ENCODE measurements around the gene OR1I1.

Gene OR1I1

DNA sequence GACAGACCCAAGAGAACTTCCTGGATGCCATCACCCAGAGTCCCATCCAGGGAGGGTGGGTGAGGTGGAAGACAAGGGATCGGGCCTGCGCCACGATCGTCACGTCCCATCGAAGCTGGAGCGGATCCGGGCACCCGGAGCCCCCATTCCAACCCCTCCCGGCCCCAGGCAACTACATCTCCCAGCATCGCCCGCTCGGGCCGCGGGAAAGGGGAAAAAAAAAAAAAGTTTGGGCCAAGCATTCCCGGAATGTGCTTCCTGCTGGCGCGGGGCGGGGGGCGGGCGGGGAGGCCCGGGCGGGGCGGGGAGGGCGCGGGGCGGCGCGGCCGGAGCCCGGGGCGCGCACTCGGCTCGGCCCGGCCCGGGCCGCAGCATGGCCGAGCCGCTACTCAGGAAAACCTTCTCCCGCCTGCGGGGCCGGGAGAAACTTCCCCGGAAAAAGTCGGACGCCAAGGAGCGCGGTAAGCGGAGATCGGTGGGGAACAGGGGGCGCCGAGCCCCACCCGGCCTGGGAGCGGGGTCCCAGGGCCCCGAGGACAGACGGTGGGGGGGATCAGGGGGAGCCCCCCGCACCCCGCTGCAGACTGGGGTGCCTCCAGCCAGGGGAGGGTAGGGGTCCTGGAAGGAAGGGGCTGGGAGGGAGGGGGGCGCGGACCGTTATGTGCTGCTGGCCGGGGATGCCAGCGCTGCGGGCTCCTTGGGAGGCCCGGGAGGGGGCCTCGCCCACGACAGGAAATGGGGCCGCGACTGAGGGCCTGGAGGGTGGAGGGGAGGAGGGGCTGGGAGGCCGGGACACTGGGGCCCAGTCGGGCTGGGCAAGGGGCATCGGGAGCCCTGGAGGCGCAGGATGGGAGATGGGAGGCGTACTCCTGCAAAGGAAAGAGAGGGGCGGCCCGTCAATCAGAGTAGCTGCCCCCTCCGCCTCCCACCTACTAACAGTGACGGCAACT, 25.3 kb downstream of the OR1I1 start, which contains the start of gene SYDE1:
Gene SYDE1, plus strand, starts transcription at position 341 of the 950 bp plus-strand sequence. Its CDS starts 33 bp downstream, at position 374.
- peak within 1 kb of the TSS; percentile 90 for H3K9ac ChIP-seq (ENCODE audit: low read length)
- peak; percentile 97 to 98 for DNase-seq
- H3K18ac ChIP-seq (ENCODE audit: low read length) = peak within 1 kb of the TSS; percentile 96
- H3K27ac ChIP-seq (ENCODE audit: low read depth, low read length) = peak within 1 kb of the TSS; percentile 86
- peaks cover 36 to 40% of the 10 kb centered on the region in 2 experiments for H3K36me3 ChIP-seq (ENCODE audit: control insufficient read depth in 1 of 2, insufficient read depth in 2 of 2, low read length in 2 of 2)
- H2AFZ ChIP-seq (ENCODE audit: insufficient read depth, low read length, poor library complexity) = peak within 1 kb of the TSS; percentile 91
- peak within 1 kb of the TSS; percentile 95 for H4K91ac ChIP-seq (ENCODE audit: low read depth, low read length)
- H3K9me3 ChIP-seq (ENCODE audit: insufficient read depth, low read depth, low read length) = peaks cover 3% of the 10 kb centered on the region
- H3K23ac ChIP-seq (ENCODE audit: low read length) = no peak within 1 kb of the TSS
- no peaks in the 10 kb centered on the region for H3K27me3 ChIP-seq (ENCODE audit: insufficient read depth, low read length)
- peak within 1 kb of the TSS; percentile 70 for H2BK12ac ChIP-seq (ENCODE audit: low read length)
- H3K4me3 ChIP-seq (ENCODE audit: low read depth, low read length) = peak within 1 kb of the TSS; percentile 85
- peak within 1 kb of the TSS; percentile 92 for H4K12ac ChIP-seq (ENCODE audit: low read depth, low read length)
- H3K79me1 ChIP-seq (ENCODE audit: low read length) = peaks cover 18% of the 10 kb centered on the region
- peak within 1 kb of the TSS; percentile 92 for H2BK5ac ChIP-seq (ENCODE audit: low read depth, low read length, poor library complexity)
- peak within 1 kb of the TSS; percentile 87 for H4K8ac ChIP-seq (ENCODE audit: low read depth, low read length)
- peak within 1 kb of the TSS; percentile 74 for H3K4me2 ChIP-seq (ENCODE audit: low read length)
- peaks cover 6 to 7% of the 10 kb centered on the region in 2 experiments for H3K4me1 ChIP-seq (ENCODE audit: control insufficient read depth in 1 of 2, insufficient read depth in 2 of 2, low read length in 2 of 2)
- peak within 1 kb of the TSS; percentile 92 for H2AK5ac ChIP-seq (ENCODE audit: low read length)
- H2BK120ac ChIP-seq (ENCODE audit: insufficient read depth, low read length, poor library complexity) = peak within 1 kb of the TSS; percentile 95
- H3K14ac ChIP-seq (ENCODE audit: low read length) = peak within 1 kb of the TSS; percentile 93
- H3K4ac ChIP-seq (ENCODE audit: low read depth, low read length) = peak within 1 kb of the TSS; percentile 71
- WGBS (ENCODE audit: extremely low coverage, insufficient coverage, insufficient read length) = no CpG with 5 or more reads among the region's 78 CpGs
- peaks cover 12% of the 10 kb centered on the region for H3K79me2 ChIP-seq (ENCODE audit: control insufficient read depth, insufficient read depth, low read length, poor library complexity)

DNA sequence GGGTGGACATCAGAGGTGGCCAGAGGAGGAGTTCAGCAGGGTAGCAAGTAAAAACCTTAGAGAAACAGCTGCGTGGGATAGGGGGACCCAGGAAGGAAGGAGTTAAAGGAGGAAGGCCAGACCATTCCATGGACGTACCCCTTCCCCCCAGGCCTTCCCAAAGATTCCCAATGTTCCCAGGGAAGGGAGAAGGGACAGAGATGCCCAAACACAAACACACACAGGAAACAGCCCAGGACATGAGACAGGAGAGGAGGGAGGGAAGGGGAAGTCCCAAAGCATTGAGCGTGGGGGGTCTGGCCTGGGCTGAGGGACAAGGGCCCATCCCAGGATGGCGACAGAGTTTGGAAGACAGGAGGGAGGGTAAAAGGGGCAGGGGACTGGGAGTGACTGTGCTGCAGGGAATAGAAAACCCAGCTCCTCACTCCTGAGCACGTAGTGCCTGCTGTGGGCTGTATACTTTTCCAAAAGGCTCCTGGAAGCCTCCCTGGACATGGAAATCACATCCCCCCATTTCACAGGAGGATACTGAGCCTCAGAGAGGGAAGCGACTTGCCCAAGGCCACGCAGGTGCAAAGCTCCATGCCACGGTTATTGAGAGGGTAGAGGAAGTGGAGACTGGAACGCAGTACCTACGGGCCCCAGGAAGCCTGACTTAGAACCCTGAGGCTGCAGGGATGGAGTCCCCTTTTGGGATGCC, 26.3 kb downstream of the OR1I1 start:
- Histone ChIP-seq H3K36me3 (ENCODE audit: control insufficient read depth in 1 of 2, insufficient read depth in 2 of 2, low read length in 2 of 2) (peaks cover 43 to 50% of the 10 kb centered on the region in 2 experiments), H3K4me3 (ENCODE audit: low read depth, low read length) (peak overlapping the region; percentile 85), H3K9ac (ENCODE audit: low read length) (peak overlapping the region; percentile 54), H2AK5ac (ENCODE audit: low read length) (peak overlapping the region; percentile 92), H4K8ac (ENCODE audit: low read depth, low read length) (peak overlapping the region; percentile 70), H3K27me3 (ENCODE audit: insufficient read depth, low read length) (no peaks in the 10 kb centered on the region), H3K4ac (ENCODE audit: low read depth, low read length) (peak overlapping the region; percentile 69), H4K12ac (ENCODE audit: low read depth, low read length) (peak overlapping the region; percentile 63), H3K14ac (ENCODE audit: low read length) (peak overlapping the region; percentile 93), H2BK5ac (ENCODE audit: low read depth, low read length, poor library complexity) (no peak overlapping the region), H2BK12ac (ENCODE audit: low read length) (peak overlapping the region; percentile 10), H3K18ac (ENCODE audit: low read length) (peak overlapping the region; percentile 96), H3K9me3 (ENCODE audit: insufficient read depth, low read depth, low read length) (peaks cover 4% of the 10 kb centered on the region), H2BK120ac (ENCODE audit: insufficient read depth, low read length, poor library complexity) (peak overlapping the region; percentile 95), H3K79me2 (ENCODE audit: control insufficient read depth, insufficient read depth, low read length, poor library complexity) (peaks cover 12% of the 10 kb centered on the region), H3K27ac (ENCODE audit: low read depth, low read length) (peak overlapping the region; percentile 86), H3K79me1 (ENCODE audit: low read length) (peaks cover 18% of the 10 kb centered on the region), H3K4me1 (ENCODE audit: control insufficient read depth in 1 of 2, insufficient read depth in 2 of 2, low read length in 2 of 2) (peaks cover 6 to 7% of the 10 kb centered on the region in 2 experiments), H3K4me2 (ENCODE audit: low read length) (peak overlapping the region; percentile 68), H2AFZ (ENCODE audit: insufficient read depth, low read length, poor library complexity) (peak overlapping the region; percentile 43), H4K91ac (ENCODE audit: low read depth, low read length) (peak overlapping the region; percentile 95), H3K23ac (ENCODE audit: low read length) (no peak overlapping the region)
- peak; percentile 44 to 61 for DNase-seq
- WGBS (ENCODE audit: extremely low coverage, insufficient coverage, insufficient read length) = no CpG with 5 or more reads among the region's 10 CpGs

DNA sequence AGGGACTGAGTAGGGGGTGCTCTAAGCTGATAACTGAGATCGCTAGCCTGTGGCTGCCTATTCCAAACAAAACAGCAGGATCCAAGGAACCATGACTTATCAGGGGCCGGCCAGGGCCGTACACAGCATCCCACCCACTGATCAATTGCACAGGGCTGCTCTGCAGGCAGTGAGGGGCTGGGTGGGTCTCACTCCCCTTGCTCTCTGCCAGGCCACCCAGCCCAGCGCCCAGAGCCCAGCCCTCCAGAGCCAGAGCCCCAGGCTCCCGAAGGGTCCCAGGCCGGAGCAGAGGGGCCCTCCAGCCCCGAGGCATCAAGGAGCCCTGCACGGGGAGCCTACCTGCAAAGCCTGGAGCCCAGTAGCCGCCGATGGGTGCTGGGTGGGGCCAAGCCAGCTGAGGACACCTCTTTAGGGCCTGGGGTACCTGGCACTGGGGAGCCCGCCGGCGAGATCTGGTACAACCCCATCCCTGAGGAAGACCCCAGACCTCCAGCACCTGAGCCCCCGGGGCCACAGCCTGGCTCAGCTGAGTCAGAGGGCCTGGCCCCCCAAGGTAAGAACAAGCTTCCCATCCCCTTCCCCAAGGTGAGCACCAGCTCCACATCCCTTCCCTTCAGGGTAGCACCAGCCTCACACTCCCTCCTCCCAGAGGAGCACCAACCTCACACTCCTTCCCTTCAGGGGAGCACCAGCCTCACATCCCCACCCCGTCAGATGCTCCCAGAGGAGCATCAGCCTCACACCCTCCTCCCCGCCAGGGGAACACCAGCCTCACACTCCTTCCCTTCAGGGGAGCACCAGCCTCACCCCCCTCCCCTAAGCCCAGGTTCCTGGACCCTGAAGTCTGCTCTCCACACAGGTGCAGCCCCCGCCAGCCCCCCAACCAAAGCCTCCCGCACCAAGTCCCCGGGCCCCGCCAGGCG, 27.1 kb downstream of the OR1I1 start:
- peak overlapping the region; percentile 80 for H4K12ac ChIP-seq (ENCODE audit: low read depth, low read length)
- H2AK5ac ChIP-seq (ENCODE audit: low read length) = no peak overlapping the region
- no peak overlapping the region for H3K4me2 ChIP-seq (ENCODE audit: low read length)
- no peak overlapping the region for H2BK120ac ChIP-seq (ENCODE audit: insufficient read depth, low read length, poor library complexity)
- H3K27me3 ChIP-seq (ENCODE audit: insufficient read depth, low read length) = no peaks in the 10 kb centered on the region
- peak overlapping the region; percentile 3 for H3K14ac ChIP-seq (ENCODE audit: low read length)
- H3K9me3 ChIP-seq (ENCODE audit: insufficient read depth, low read depth, low read length) = peaks cover 4% of the 10 kb centered on the region
- H3K79me2 ChIP-seq (ENCODE audit: control insufficient read depth, insufficient read depth, low read length, poor library complexity) = peaks cover 12% of the 10 kb centered on the region
- peaks cover 18% of the 10 kb centered on the region for H3K79me1 ChIP-seq (ENCODE audit: low read length)
- no peak overlapping the region for H3K9ac ChIP-seq (ENCODE audit: low read length)
- peaks cover 51 to 58% of the 10 kb centered on the region in 2 experiments for H3K36me3 ChIP-seq (ENCODE audit: control insufficient read depth in 1 of 2, insufficient read depth in 2 of 2, low read length in 2 of 2)
- peaks cover 6 to 7% of the 10 kb centered on the region in 2 experiments for H3K4me1 ChIP-seq (ENCODE audit: control insufficient read depth in 1 of 2, insufficient read depth in 2 of 2, low read length in 2 of 2)
- H3K4ac ChIP-seq (ENCODE audit: low read depth, low read length) = peak overlapping the region; percentile 68
- H2AFZ ChIP-seq (ENCODE audit: insufficient read depth, low read length, poor library complexity) = no peak overlapping the region
- H2BK12ac ChIP-seq (ENCODE audit: low read length) = no peak overlapping the region
- no CpG with 5 or more reads among the region's 21 CpGs for WGBS (ENCODE audit: extremely low coverage, insufficient coverage, insufficient read length)
- H3K27ac ChIP-seq (ENCODE audit: low read depth, low read length) = no peak overlapping the region
- H3K18ac ChIP-seq (ENCODE audit: low read length) = peak overlapping the region; percentile 96
- H3K4me3 ChIP-seq (ENCODE audit: low read depth, low read length) = no peak overlapping the region
- no peak overlapping the region for H3K23ac ChIP-seq (ENCODE audit: low read length)
- H4K91ac ChIP-seq (ENCODE audit: low read depth, low read length) = peak overlapping the region; percentile 95
- no peak overlapping the region for H2BK5ac ChIP-seq (ENCODE audit: low read depth, low read length, poor library complexity)
- H4K8ac ChIP-seq (ENCODE audit: low read depth, low read length) = peak overlapping the region; percentile 12
- no peak for DNase-seq
